Measurements from ENCODE around the gene PDE4D. TPM values are rescaled to one million over a fixed set of nuclear protein-coding genes. Genes with fewer than 3 reads are reported as not detected.

The PDE4D gene
- total RNA-seq, 2 donors from 2014 or later = 207 to 300 TPM

GRCh38 chr5:59810041-59810440 lies 83.5 kb downstream of the PDE4D start:
- peaks cover 8% of the 10 kb centered on the region for H3K4me1 Mint-ChIP-seq
- ATAC-seq (peak; percentile 68), DNase-seq (peak; percentile 35 to 41 (median 40))
- peak overlapping the region; percentile 41 for H3K4me3 Mint-ChIP-seq
- no peak overlapping the region for H3K27ac Mint-ChIP-seq
- peaks cover 2% of the 10 kb centered on the region for H3K36me3 Mint-ChIP-seq (ENCODE audit: low read depth)
- H3K9me3 ChIP-seq (ENCODE audit: control insufficient read depth, low read length, poor library complexity, severe bottlenecking) = no peaks in the 10 kb centered on the region
- H3K27me3 Mint-ChIP-seq = peaks cover 39% of the 10 kb centered on the region

GRCh38 chr5:59807806-59808205 lies 85.7 kb downstream of the PDE4D start:
- ATAC-seq (no peak), DNase-seq (no peak)
- H3K9me3 ChIP-seq (ENCODE audit: control insufficient read depth, low read length, poor library complexity, severe bottlenecking) = no peaks in the 10 kb centered on the region
- H3K4me1 Mint-ChIP-seq = peaks cover 6% of the 10 kb centered on the region
- H3K4me3 Mint-ChIP-seq = no peak overlapping the region
- peaks cover 2% of the 10 kb centered on the region for H3K36me3 Mint-ChIP-seq (ENCODE audit: low read depth)
- H3K27me3 Mint-ChIP-seq = peaks cover 38% of the 10 kb centered on the region
- H3K27ac Mint-ChIP-seq = no peak overlapping the region

- H3K36me3 Mint-ChIP-seq (ENCODE audit: low read depth) = no peaks in the 10 kb centered on the region
- H3K4me3 Mint-ChIP-seq = no peak overlapping the region
- H3K9me3 ChIP-seq (ENCODE audit: control insufficient read depth, low read length, poor library complexity, severe bottlenecking) = no peaks in the 10 kb centered on the region
- H3K27ac Mint-ChIP-seq = no peak overlapping the region
- H3K27me3 Mint-ChIP-seq = peaks cover 26% of the 10 kb centered on the region
- H3K4me1 Mint-ChIP-seq = no peaks in the 10 kb centered on the region
- ATAC-seq (no peak), DNase-seq (no peak)
Observed at GRCh38 chr5:59800347-59800893, 93.1 kb downstream of the PDE4D start.

GRCh38 chr5:59799668-59800346 lies 93.7 kb downstream of the PDE4D start:
- peaks cover 29% of the 10 kb centered on the region for H3K27me3 Mint-ChIP-seq
- no peaks in the 10 kb centered on the region for H3K4me1 Mint-ChIP-seq
- no peak overlapping the region for H3K4me3 Mint-ChIP-seq
- DNase-seq (no peak), ATAC-seq (peak; percentile 79)
- H3K9me3 ChIP-seq (ENCODE audit: control insufficient read depth, low read length, poor library complexity, severe bottlenecking) = no peaks in the 10 kb centered on the region
- no peaks in the 10 kb centered on the region for H3K36me3 Mint-ChIP-seq (ENCODE audit: low read depth)
- H3K27ac Mint-ChIP-seq = no peak overlapping the region

DNA sequence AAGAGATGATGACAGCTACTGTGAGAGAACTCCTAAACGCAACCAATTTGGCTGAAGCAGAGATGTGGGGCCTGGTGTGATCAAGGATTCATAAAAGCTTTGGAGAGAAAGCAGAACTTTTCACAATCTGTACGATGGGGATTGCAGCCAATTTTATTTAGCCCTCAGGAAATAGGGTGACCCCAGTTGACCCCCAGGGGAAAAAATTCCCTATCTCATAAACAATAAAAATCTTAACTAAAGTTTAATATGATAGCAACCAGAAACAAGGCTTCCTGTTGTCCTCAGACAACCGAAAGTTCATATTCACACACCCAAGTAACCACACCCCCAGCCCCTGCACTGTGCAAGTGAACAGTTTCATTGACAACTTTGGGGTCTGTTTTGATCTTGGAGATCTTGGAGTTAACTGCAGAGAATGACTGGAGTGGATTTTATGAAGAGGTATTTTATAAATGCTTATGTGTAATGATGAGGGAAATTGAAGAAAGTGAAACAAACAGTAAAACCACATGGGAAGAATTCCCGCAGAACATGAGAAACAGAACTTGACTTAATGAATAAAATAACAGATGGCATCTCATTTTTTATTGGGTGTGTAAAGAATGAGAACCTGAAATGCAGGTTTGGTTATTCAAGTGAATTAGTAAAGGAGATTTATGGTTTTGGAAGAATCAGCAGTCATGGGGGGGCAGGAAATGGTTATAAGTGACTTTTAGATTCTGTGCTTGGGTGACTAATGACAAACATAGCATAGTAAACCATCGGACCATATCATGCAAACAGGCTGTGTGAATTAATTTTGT lies 94.5 kb downstream of the PDE4D start:
- Mint-ChIP-seq H3K4me3 (no peak overlapping the region), H3K27me3 (peaks cover 33% of the 10 kb centered on the region), H3K4me1 (peaks cover under 1% of the 10 kb centered on the region), H3K27ac (no peak overlapping the region), H3K36me3 (ENCODE audit: low read depth) (no peaks in the 10 kb centered on the region)
- H3K9me3 ChIP-seq (ENCODE audit: control insufficient read depth, low read length, poor library complexity, severe bottlenecking) = no peaks in the 10 kb centered on the region
- DNase-seq = no peak
- peak; percentile 57 for ATAC-seq

- Mint-ChIP-seq H3K27me3 (peaks cover 40% of the 10 kb centered on the region), H3K27ac (peak overlapping the region; percentile 41), H3K4me1 (peaks cover 13% of the 10 kb centered on the region), H3K4me3 (no peak overlapping the region), H3K36me3 (ENCODE audit: low read depth) (no peaks in the 10 kb centered on the region)
- no peak for DNase-seq
- no peaks in the 10 kb centered on the region for H3K9me3 ChIP-seq (ENCODE audit: control insufficient read depth, low read length, poor library complexity, severe bottlenecking)
- no peak for ATAC-seq
Observed at GRCh38 chr5:59795141-59795540, 98.4 kb downstream of the PDE4D start.

DNA sequence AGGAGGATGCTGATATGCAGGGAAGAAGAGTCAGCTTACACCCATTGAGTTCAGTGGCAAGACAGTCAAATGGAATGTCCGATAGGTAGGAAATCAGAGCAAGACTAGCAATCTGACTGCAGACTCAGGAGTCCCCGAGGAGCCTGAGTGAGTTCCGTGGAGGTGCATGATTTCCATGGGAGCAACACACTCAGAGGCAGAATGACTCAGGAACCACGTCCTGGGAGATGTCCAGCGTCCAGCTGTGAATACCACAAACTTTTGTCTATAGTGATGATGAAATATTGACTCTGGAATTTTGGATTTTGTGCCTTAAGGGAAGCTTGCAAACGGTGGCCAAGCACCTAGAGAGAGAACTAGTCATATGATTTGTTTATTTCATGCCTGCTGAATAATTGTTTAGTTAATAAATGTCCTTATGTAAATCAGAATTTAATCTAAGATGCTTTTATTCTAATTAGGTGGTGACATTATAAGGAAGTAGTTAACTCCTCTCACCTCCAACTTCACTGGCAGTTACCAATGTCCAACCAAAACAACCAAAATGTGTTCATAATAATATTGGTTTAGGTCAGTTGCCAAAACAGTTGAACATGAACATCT lies 100.4 kb downstream of the PDE4D start:
- H3K27me3 Mint-ChIP-seq = peaks cover 50% of the 10 kb centered on the region

DNA sequence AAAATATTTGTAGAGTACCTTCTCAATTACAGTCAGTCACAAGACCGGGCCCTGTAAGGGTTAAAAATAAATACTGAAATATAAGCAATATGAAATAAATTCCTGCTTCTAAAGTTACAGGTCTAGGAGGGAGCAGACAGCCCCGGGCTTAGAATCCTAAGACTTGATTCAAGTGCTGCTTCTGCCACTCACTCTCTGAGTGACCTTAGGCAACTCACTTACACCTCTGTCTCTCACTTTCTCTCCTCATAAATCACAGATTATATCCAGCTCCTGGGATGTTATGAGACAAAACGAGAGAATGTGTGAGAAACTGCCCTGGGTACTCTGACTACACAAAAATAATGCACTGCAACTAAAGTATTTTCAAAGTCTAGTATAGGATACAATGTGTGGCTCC lies 101.9 kb downstream of the PDE4D start:
- H3K4me3 Mint-ChIP-seq = no peak overlapping the region
- DNase-seq (no peak), ATAC-seq (no peak)
- peaks cover 58% of the 10 kb centered on the region for H3K27me3 Mint-ChIP-seq
- peaks cover 16% of the 10 kb centered on the region for H3K4me1 Mint-ChIP-seq
- no peaks in the 10 kb centered on the region for H3K9me3 ChIP-seq (ENCODE audit: control insufficient read depth, low read length, poor library complexity, severe bottlenecking)
- no peaks in the 10 kb centered on the region for H3K36me3 Mint-ChIP-seq (ENCODE audit: low read depth)
- H3K27ac Mint-ChIP-seq = no peak overlapping the region

More for the DNA sequence above, 100.4 kb downstream of the PDE4D start:
- H3K9me3 ChIP-seq (ENCODE audit: control insufficient read depth, low read length, poor library complexity, severe bottlenecking) = no peaks in the 10 kb centered on the region
- ATAC-seq (no peak), DNase-seq (no peak)
- Mint-ChIP-seq H3K27ac (no peak overlapping the region), H3K4me1 (peaks cover 16% of the 10 kb centered on the region), H3K4me3 (no peak overlapping the region), H3K36me3 (ENCODE audit: low read depth) (no peaks in the 10 kb centered on the region)

DNA sequence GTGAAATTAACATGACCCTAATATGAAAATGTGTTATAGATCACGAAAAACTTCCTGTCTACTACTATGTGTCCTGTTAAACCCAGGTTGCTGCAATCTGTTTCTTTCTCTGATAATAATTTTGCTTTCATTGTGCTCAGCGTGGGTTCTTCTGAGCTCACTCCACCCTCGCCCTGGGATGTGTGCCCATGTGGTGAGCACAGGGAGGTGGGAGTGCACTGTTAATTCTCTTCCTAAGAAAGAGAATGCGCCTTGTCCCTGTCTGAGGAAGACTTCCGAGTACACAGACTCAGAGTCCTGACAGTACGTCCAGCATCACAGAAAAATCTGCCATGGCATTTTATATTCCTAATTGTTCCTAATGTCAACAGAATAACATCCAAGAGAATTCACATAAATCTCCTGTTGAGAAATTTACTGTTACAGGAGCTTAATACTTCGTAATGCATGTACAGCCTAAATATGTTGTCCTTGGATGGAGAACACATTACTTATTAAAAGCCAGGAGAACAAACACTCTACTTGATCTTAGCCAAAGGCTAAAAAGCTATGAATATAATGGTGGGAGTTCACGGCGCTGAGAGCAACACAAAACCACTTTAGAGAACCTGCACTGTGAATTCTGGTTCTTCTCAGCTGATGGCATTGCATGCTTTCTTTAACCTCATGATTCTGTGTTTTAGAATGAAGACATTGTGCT lies 102.6 kb downstream of the PDE4D start:
- ATAC-seq = no peak
- H3K4me3 Mint-ChIP-seq = peak overlapping the region; percentile 94
- H3K4me1 Mint-ChIP-seq = peaks cover 16% of the 10 kb centered on the region
- H3K27me3 Mint-ChIP-seq = peaks cover 64% of the 10 kb centered on the region
- no peaks in the 10 kb centered on the region for H3K36me3 Mint-ChIP-seq (ENCODE audit: low read depth)
- DNase-seq = no peak
- no peaks in the 10 kb centered on the region for H3K9me3 ChIP-seq (ENCODE audit: control insufficient read depth, low read length, poor library complexity, severe bottlenecking)
- H3K27ac Mint-ChIP-seq = peak overlapping the region; percentile 92

GRCh38 chr5:59790376-59790775 lies 103.2 kb downstream of the PDE4D start:
- ATAC-seq (peak; percentile 74), DNase-seq (no peak)
- no peaks in the 10 kb centered on the region for H3K9me3 ChIP-seq (ENCODE audit: control insufficient read depth, low read length, poor library complexity, severe bottlenecking)
- peaks cover 16% of the 10 kb centered on the region for H3K4me1 Mint-ChIP-seq
- H3K27me3 Mint-ChIP-seq = peaks cover 60% of the 10 kb centered on the region
- H3K4me3 Mint-ChIP-seq = peak overlapping the region; percentile 94
- H3K27ac Mint-ChIP-seq = peak overlapping the region; percentile 92
- H3K36me3 Mint-ChIP-seq (ENCODE audit: low read depth) = no peaks in the 10 kb centered on the region

- Mint-ChIP-seq H3K27me3 (peaks cover 57% of the 10 kb centered on the region), H3K4me1 (peaks cover 16% of the 10 kb centered on the region), H3K36me3 (ENCODE audit: low read depth) (no peaks in the 10 kb centered on the region), H3K4me3 (no peak overlapping the region), H3K27ac (peak overlapping the region; percentile 92)
- H3K9me3 ChIP-seq (ENCODE audit: control insufficient read depth, low read length, poor library complexity, severe bottlenecking) = no peaks in the 10 kb centered on the region
- no peak for DNase-seq
- ATAC-seq = no peak
Observed at GRCh38 chr5:59789894-59790293, 103.6 kb downstream of the PDE4D start.

DNA sequence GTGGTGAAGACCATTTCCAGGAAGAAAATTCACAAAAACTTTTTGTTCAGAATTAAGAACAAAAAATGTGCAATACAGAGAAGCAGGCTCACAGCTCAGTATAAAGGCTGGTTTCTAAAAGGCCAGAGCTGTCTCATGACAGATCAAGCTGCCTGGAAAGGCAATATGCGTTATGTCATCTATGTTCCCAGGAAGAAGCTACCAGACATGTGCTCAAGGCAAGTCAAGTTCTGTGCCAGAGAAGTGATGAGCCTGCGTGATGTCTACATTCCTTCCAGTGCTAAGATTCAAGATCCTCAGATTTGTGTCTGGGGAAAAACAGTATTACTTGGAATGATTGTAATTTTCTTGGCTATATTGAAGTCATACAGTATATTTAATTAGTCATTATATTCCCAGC lies 104.3 kb downstream of the PDE4D start:
- Mint-ChIP-seq H3K4me3 (no peak overlapping the region), H3K36me3 (ENCODE audit: low read depth) (no peaks in the 10 kb centered on the region), H3K4me1 (peaks cover 16% of the 10 kb centered on the region), H3K27me3 (peaks cover 50% of the 10 kb centered on the region), H3K27ac (no peak overlapping the region)
- H3K9me3 ChIP-seq (ENCODE audit: control insufficient read depth, low read length, poor library complexity, severe bottlenecking) = no peaks in the 10 kb centered on the region
- DNase-seq (no peak), ATAC-seq (no peak)

- DNase-seq (no peak), ATAC-seq (no peak)
- no peaks in the 10 kb centered on the region for H3K9me3 ChIP-seq (ENCODE audit: control insufficient read depth, low read length, poor library complexity, severe bottlenecking)
- Mint-ChIP-seq H3K27ac (no peak overlapping the region), H3K4me1 (peaks cover 8% of the 10 kb centered on the region), H3K36me3 (ENCODE audit: low read depth) (no peaks in the 10 kb centered on the region), H3K27me3 (peaks cover 36% of the 10 kb centered on the region), H3K4me3 (no peak overlapping the region)
Observed at GRCh38 chr5:59786334-59786805, 107.2 kb downstream of the PDE4D start.
